ENCODE results near the gene LYSMD1.

Gene LYSMD1

DNA sequence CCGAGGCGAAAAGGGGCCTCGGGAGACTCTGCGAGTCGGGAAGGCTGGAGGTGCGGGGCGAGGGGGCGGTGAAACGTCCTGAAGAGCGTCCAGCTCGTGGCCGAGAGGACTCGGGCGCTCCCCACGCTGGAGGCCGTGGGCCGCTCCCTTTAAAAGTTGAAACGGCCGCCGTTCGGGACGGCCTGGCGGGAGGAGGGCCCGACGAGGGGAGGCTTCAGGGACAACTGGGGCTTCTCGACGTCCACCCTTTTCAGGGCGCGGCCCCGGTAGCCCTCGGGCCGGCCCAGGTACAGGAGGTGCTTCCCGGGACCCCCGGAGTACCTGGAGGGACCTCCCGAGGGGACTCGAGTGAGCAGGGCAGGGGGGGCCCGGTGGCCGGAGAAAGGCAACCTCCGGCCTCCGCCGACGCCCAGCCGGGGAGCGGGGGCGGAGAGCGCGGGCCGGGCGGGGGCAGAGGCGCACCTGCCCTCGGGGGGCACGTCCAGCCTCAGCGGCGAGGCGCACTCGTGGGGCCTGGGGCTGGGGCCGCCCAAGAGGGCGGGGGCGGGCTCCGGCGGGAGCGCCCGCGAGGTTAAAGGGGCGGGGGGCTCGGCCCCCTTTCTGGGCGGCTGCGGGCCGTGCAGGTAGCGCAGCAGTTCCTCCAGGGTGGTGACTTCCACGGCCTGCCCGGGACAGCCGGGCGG lies 33.2 kb downstream of the LYSMD1 start:
- no CpG with 5 or more reads among the region's 74 CpGs for WGBS (ENCODE audit: extremely low coverage, insufficient coverage, insufficient read length)
- no peak overlapping the region for H3K9ac ChIP-seq (ENCODE audit: low read length)
- peak overlapping the region; percentile 12 for H3K4me3 ChIP-seq (ENCODE audit: low read depth, low read length)
- no peak overlapping the region for H2BK5ac ChIP-seq (ENCODE audit: low read depth, low read length, poor library complexity)
- H3K36me3 ChIP-seq (ENCODE audit: control insufficient read depth in 1 of 2, insufficient read depth in 2 of 2, low read length in 2 of 2) = peaks cover 0 to 3% of the 10 kb centered on the region in 2 experiments
- no peak overlapping the region for H4K91ac ChIP-seq (ENCODE audit: low read depth, low read length)
- H3K27me3 ChIP-seq (ENCODE audit: insufficient read depth, low read length) = peaks cover 22% of the 10 kb centered on the region
- H3K14ac ChIP-seq (ENCODE audit: low read length) = no peak overlapping the region
- no peak overlapping the region for H2BK12ac ChIP-seq (ENCODE audit: low read length)
- H4K8ac ChIP-seq (ENCODE audit: low read depth, low read length) = peak overlapping the region; percentile 77
- no peaks in the 10 kb centered on the region for H3K79me2 ChIP-seq (ENCODE audit: control insufficient read depth, insufficient read depth, low read length, poor library complexity)
- peaks cover 10 to 17% of the 10 kb centered on the region in 2 experiments for H3K4me1 ChIP-seq (ENCODE audit: control insufficient read depth in 1 of 2, insufficient read depth in 2 of 2, low read length in 2 of 2)
- H3K4ac ChIP-seq (ENCODE audit: low read depth, low read length) = no peak overlapping the region
- no peak overlapping the region for H3K18ac ChIP-seq (ENCODE audit: low read length)
- peak overlapping the region; percentile 76 for H2AFZ ChIP-seq (ENCODE audit: insufficient read depth, low read length, poor library complexity)
- no peak overlapping the region for H2AK5ac ChIP-seq (ENCODE audit: low read length)
- no peak overlapping the region for H2BK120ac ChIP-seq (ENCODE audit: insufficient read depth, low read length, poor library complexity)
- no peak overlapping the region for H3K27ac ChIP-seq (ENCODE audit: low read depth, low read length)
- no peak for DNase-seq
- peaks cover 2% of the 10 kb centered on the region for H3K79me1 ChIP-seq (ENCODE audit: low read length)
- no peak overlapping the region for H4K12ac ChIP-seq (ENCODE audit: low read depth, low read length)
- H3K9me3 ChIP-seq (ENCODE audit: insufficient read depth, low read depth, low read length) = peaks cover 7% of the 10 kb centered on the region
- no peak overlapping the region for H3K23ac ChIP-seq (ENCODE audit: low read length)
- peak overlapping the region; percentile 81 for H3K4me2 ChIP-seq (ENCODE audit: low read length)

DNA sequence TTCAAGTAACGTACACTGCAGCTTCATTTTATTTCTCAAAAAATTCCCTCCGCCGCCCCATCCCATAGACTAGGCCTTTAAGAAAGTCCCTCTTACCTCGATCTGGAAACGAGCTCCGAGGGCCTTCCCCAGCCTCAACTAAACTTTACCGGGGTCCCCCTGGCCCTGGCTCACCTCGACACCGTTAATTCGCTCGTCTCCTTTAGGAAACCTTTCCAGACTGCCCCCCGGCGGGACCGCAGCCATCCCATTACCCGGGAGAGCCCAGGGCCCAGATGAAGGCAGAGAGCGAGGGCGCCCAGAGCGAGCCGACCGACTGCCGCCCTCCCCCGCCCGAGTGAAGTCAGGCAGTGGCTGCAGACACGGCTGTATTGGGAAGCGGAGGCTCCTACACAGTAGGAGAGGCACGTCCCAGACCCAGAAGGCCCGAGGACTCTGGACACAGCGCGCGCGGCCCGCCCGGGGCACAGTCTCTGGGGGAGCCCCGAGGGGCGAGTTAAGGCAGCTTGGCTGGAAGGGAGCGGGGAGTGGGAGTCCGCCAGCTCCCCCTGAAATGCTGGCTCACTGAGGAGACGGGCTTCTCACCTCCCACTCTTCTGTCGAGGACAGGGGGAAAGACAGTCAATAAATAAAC lies 33.9 kb downstream of the LYSMD1 start:
- peaks cover 10 to 17% of the 10 kb centered on the region in 2 experiments for H3K4me1 ChIP-seq (ENCODE audit: control insufficient read depth in 1 of 2, insufficient read depth in 2 of 2, low read length in 2 of 2)
- H3K23ac ChIP-seq (ENCODE audit: low read length) = no peak overlapping the region
- H3K79me2 ChIP-seq (ENCODE audit: control insufficient read depth, insufficient read depth, low read length, poor library complexity) = no peaks in the 10 kb centered on the region
- H3K9ac ChIP-seq (ENCODE audit: low read length) = no peak overlapping the region
- H3K9me3 ChIP-seq (ENCODE audit: insufficient read depth, low read depth, low read length) = peaks cover 7% of the 10 kb centered on the region
- H3K4me3 ChIP-seq (ENCODE audit: low read depth, low read length) = peak overlapping the region; percentile 12
- H2BK120ac ChIP-seq (ENCODE audit: insufficient read depth, low read length, poor library complexity) = no peak overlapping the region
- peak overlapping the region; percentile 48 for H4K91ac ChIP-seq (ENCODE audit: low read depth, low read length)
- no peak overlapping the region for H3K4ac ChIP-seq (ENCODE audit: low read depth, low read length)
- H2BK12ac ChIP-seq (ENCODE audit: low read length) = no peak overlapping the region
- H4K8ac ChIP-seq (ENCODE audit: low read depth, low read length) = peak overlapping the region; percentile 77
- H3K27me3 ChIP-seq (ENCODE audit: insufficient read depth, low read length) = peaks cover 22% of the 10 kb centered on the region
- WGBS (ENCODE audit: extremely low coverage, insufficient coverage, insufficient read length) = no CpG with 5 or more reads among the region's 39 CpGs
- H2BK5ac ChIP-seq (ENCODE audit: low read depth, low read length, poor library complexity) = no peak overlapping the region
- peak overlapping the region; percentile 76 for H2AFZ ChIP-seq (ENCODE audit: insufficient read depth, low read length, poor library complexity)
- H3K14ac ChIP-seq (ENCODE audit: low read length) = peak overlapping the region; percentile 58
- H3K36me3 ChIP-seq (ENCODE audit: control insufficient read depth in 1 of 2, insufficient read depth in 2 of 2, low read length in 2 of 2) = peaks cover 0 to 3% of the 10 kb centered on the region in 2 experiments
- no peak overlapping the region for H3K27ac ChIP-seq (ENCODE audit: low read depth, low read length)
- DNase-seq = no peak
- H4K12ac ChIP-seq (ENCODE audit: low read depth, low read length) = peak overlapping the region; percentile 86
- peak overlapping the region; percentile 81 for H3K4me2 ChIP-seq (ENCODE audit: low read length)
- H3K79me1 ChIP-seq (ENCODE audit: low read length) = peaks cover 2% of the 10 kb centered on the region
- H2AK5ac ChIP-seq (ENCODE audit: low read length) = no peak overlapping the region
- no peak overlapping the region for H3K18ac ChIP-seq (ENCODE audit: low read length)

GRCh38 chr1:151130987-151131586 lies 34.6 kb downstream of the LYSMD1 start:
- H2BK12ac ChIP-seq (ENCODE audit: low read length) = no peak overlapping the region
- peak overlapping the region; percentile 58 for H3K14ac ChIP-seq (ENCODE audit: low read length)
- H3K27me3 ChIP-seq (ENCODE audit: insufficient read depth, low read length) = peaks cover 22% of the 10 kb centered on the region
- H3K4me1 ChIP-seq (ENCODE audit: control insufficient read depth in 1 of 2, insufficient read depth in 2 of 2, low read length in 2 of 2) = peaks cover 10 to 17% of the 10 kb centered on the region in 2 experiments
- H4K91ac ChIP-seq (ENCODE audit: low read depth, low read length) = no peak overlapping the region
- peaks cover 2% of the 10 kb centered on the region for H3K79me1 ChIP-seq (ENCODE audit: low read length)
- WGBS (ENCODE audit: extremely low coverage, insufficient coverage, insufficient read length) = no CpG with 5 or more reads among the region's 45 CpGs
- H2AK5ac ChIP-seq (ENCODE audit: low read length) = no peak overlapping the region
- no peaks in the 10 kb centered on the region for H3K79me2 ChIP-seq (ENCODE audit: control insufficient read depth, insufficient read depth, low read length, poor library complexity)
- no peak overlapping the region for H3K18ac ChIP-seq (ENCODE audit: low read length)
- peak overlapping the region; percentile 71 for H2BK120ac ChIP-seq (ENCODE audit: insufficient read depth, low read length, poor library complexity)
- no peak overlapping the region for H3K9ac ChIP-seq (ENCODE audit: low read length)
- H3K36me3 ChIP-seq (ENCODE audit: control insufficient read depth in 1 of 2, insufficient read depth in 2 of 2, low read length in 2 of 2) = no peaks in the 10 kb centered on the region
- peak overlapping the region; percentile 85 for H2AFZ ChIP-seq (ENCODE audit: insufficient read depth, low read length, poor library complexity)
- H3K23ac ChIP-seq (ENCODE audit: low read length) = no peak overlapping the region
- H3K27ac ChIP-seq (ENCODE audit: low read depth, low read length) = no peak overlapping the region
- peak overlapping the region; percentile 81 for H3K4me2 ChIP-seq (ENCODE audit: low read length)
- H3K9me3 ChIP-seq (ENCODE audit: insufficient read depth, low read depth, low read length) = peaks cover 7% of the 10 kb centered on the region
- peak; percentile 59 to 71 for DNase-seq
- H4K8ac ChIP-seq (ENCODE audit: low read depth, low read length) = peak overlapping the region; percentile 90
- H3K4ac ChIP-seq (ENCODE audit: low read depth, low read length) = no peak overlapping the region
- peak overlapping the region; percentile 46 for H3K4me3 ChIP-seq (ENCODE audit: low read depth, low read length)
- H2BK5ac ChIP-seq (ENCODE audit: low read depth, low read length, poor library complexity) = peak overlapping the region; percentile 9
- peak overlapping the region; percentile 74 for H4K12ac ChIP-seq (ENCODE audit: low read depth, low read length)

- Histone ChIP-seq H3K4ac (ENCODE audit: low read depth, low read length) (no peak overlapping the region), H4K91ac (ENCODE audit: low read depth, low read length) (no peak overlapping the region), H4K8ac (ENCODE audit: low read depth, low read length) (no peak overlapping the region), H2AK5ac (ENCODE audit: low read length) (no peak overlapping the region), H3K79me1 (ENCODE audit: low read length) (peaks cover 2% of the 10 kb centered on the region), H3K9ac (ENCODE audit: low read length) (no peak overlapping the region), H4K12ac (ENCODE audit: low read depth, low read length) (no peak overlapping the region), H3K27ac (ENCODE audit: low read depth, low read length) (no peak overlapping the region), H2BK120ac (ENCODE audit: insufficient read depth, low read length, poor library complexity) (no peak overlapping the region), H3K14ac (ENCODE audit: low read length) (no peak overlapping the region), H3K18ac (ENCODE audit: low read length) (no peak overlapping the region), H3K4me1 (ENCODE audit: control insufficient read depth in 1 of 2, insufficient read depth in 2 of 2, low read length in 2 of 2) (peaks cover 10 to 17% of the 10 kb centered on the region in 2 experiments), H3K23ac (ENCODE audit: low read length) (no peak overlapping the region), H3K4me3 (ENCODE audit: low read depth, low read length) (no peak overlapping the region), H3K79me2 (ENCODE audit: control insufficient read depth, insufficient read depth, low read length, poor library complexity) (no peaks in the 10 kb centered on the region), H2BK5ac (ENCODE audit: low read depth, low read length, poor library complexity) (no peak overlapping the region), H2AFZ (ENCODE audit: insufficient read depth, low read length, poor library complexity) (no peak overlapping the region), H3K4me2 (ENCODE audit: low read length) (no peak overlapping the region), H3K9me3 (ENCODE audit: insufficient read depth, low read depth, low read length) (peaks cover 5% of the 10 kb centered on the region), H3K27me3 (ENCODE audit: insufficient read depth, low read length) (peaks cover 17% of the 10 kb centered on the region), H3K36me3 (ENCODE audit: control insufficient read depth in 1 of 2, insufficient read depth in 2 of 2, low read length in 2 of 2) (no peaks in the 10 kb centered on the region), H2BK12ac (ENCODE audit: low read length) (no peak overlapping the region)
- no CpG with 5 or more reads among the region's 6 CpGs for WGBS (ENCODE audit: extremely low coverage, insufficient coverage, insufficient read length)
- DNase-seq = no peak
Measured at GRCh38 chr1:151128800-151129199, 36.9 kb downstream of the LYSMD1 start.

All from trophoblast cell (in vitro differentiated cells and primary cell).